Neural crest cell (in vitro differentiated cells): ENCODE measurements around the gene SDK1. TPM values are rescaled to one million over a fixed set of nuclear protein-coding genes. Genes with fewer than 3 reads are reported as not detected.
A peak's percentile ranks its signal among the peaks of the same experiment; 100 is the strongest.

Experiments used
- DNase-seq: peaks from one replicate; pipeline ENCODE4 v3.0.0; 2021; ENCODE audit warnings: low read depth, mixed read lengths, low spot score
- H3K27ac Mint-ChIP-seq: one replicate; pipeline ENCODE4 v1.8.0; 2021; ENCODE audit warnings: mild to moderate bottlenecking, mixed read lengths; ENCODE audit not compliant: unreplicated experiment
- H3K27me3 Mint-ChIP-seq: 2 replicates; pipeline ENCODE4 v1.8.0; 2021; ENCODE audit warnings: low read depth, mild to moderate bottlenecking, mixed read lengths
- H3K36me3 Mint-ChIP-seq: 2 replicates; pipeline ENCODE4 v1.8.0; 2021; ENCODE audit warnings: low read depth, mild to moderate bottlenecking, mixed read lengths
- H3K4me1 Mint-ChIP-seq: 2 replicates; pipeline ENCODE4 v1.8.0; 2021; ENCODE audit warnings: mixed read lengths
- H3K4me3 Mint-ChIP-seq: one replicate; pipeline ENCODE4 v1.8.0; 2021; ENCODE audit warnings: mild to moderate bottlenecking, mixed read lengths
- H3K9me3 Mint-ChIP-seq: 2 replicates; pipeline ENCODE4 v1.8.0; 2021; ENCODE audit warnings: mixed read lengths
- CTCF ChIP-seq: fragments of 200-600 bp; sonication (generic); conservative IDR thresholded peaks from 2 replicates; pipeline ENCODE4 v1.5.0; 2021; ENCODE audit warnings: antibody characterized with exemption, mild to moderate bottlenecking
- total RNA-seq: library from RNA; stranded (reverse); gene quantifications from 2 replicates; pipeline ENCODE4 v1.2.1, GENCODE V29; 2021

The SDK1 gene
- total RNA-seq, 1 donor from 2014 or later: 11.6 TPM

DNA sequence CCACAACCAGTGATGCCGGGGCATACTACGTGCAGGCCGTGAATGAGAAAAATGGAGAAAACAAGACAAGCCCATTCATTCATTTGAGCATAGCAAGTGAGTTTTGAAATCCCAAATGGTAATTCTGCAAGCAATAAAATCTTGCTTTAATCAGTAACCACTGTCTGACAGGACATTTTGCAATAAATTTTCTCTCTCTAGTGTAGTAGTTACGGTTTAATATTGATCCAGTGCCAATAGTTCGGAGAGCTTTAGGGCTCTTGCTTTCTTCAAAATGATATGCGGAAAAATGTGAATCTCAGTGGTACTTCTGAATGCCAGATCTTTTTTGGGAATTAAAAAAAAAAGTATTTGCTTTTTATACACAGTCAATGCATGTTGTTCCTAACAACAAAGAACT, 520.4 kb downstream of the SDK1 start:
- DNase-seq: no peak
- H3K27ac Mint-ChIP-seq: no peak overlapping the region
- H3K4me3 Mint-ChIP-seq: no peak overlapping the region
- H3K9me3 Mint-ChIP-seq: peaks cover 2% of the 10 kb centered on the region
- H3K4me1 Mint-ChIP-seq: peaks cover 4% of the 10 kb centered on the region
- no peaks in the 10 kb centered on the region for H3K27me3 Mint-ChIP-seq
- peaks cover 5% of the 10 kb centered on the region for H3K36me3 Mint-ChIP-seq
- no peak for TF ChIP-seq CTCF

- H3K4me3 Mint-ChIP-seq: no peak overlapping the region
- H3K27ac Mint-ChIP-seq: peak overlapping the region; percentile 35
- peaks cover 4% of the 10 kb centered on the region for H3K4me1 Mint-ChIP-seq
- H3K27me3 Mint-ChIP-seq: no peaks in the 10 kb centered on the region
- no peaks in the 10 kb centered on the region for H3K9me3 Mint-ChIP-seq
- no peak for TF ChIP-seq CTCF
- H3K36me3 Mint-ChIP-seq: peaks cover 5% of the 10 kb centered on the region
- DNase-seq: no peak
Observed at GRCh38 chr7:3825491-3825890, 524.4 kb downstream of the SDK1 start.

- no peak for DNase-seq
- H3K4me3 Mint-ChIP-seq: no peak overlapping the region
- no peaks in the 10 kb centered on the region for H3K36me3 Mint-ChIP-seq
- no peak overlapping the region for H3K27ac Mint-ChIP-seq
- no peaks in the 10 kb centered on the region for H3K9me3 Mint-ChIP-seq
- H3K27me3 Mint-ChIP-seq: no peaks in the 10 kb centered on the region
- TF ChIP-seq CTCF: no peak
- H3K4me1 Mint-ChIP-seq: no peaks in the 10 kb centered on the region
Observed at GRCh38 chr7:3832199-3832598, 531.1 kb downstream of the SDK1 start.

DNA sequence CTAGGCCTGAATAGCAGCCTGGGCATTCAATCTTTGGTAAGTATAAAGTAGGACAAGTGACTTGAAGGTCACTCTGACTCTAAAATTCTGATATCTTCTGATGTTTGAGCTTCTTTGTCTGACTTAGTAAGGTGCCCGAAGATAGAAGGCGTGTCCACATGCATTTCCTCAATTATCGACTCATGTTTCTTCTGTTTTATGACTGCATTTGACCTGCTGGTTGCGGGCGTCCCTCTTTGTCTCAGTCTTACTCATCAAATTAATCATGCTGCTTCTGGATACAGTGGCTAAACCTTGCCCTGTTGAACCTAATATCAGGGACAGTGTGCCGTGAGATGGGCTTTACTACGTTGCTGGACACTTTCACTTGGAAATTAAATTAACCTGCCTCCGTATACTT, 534.1 kb downstream of the SDK1 start:
- TF ChIP-seq CTCF: no peak
- H3K27ac Mint-ChIP-seq: no peak overlapping the region

DNA sequence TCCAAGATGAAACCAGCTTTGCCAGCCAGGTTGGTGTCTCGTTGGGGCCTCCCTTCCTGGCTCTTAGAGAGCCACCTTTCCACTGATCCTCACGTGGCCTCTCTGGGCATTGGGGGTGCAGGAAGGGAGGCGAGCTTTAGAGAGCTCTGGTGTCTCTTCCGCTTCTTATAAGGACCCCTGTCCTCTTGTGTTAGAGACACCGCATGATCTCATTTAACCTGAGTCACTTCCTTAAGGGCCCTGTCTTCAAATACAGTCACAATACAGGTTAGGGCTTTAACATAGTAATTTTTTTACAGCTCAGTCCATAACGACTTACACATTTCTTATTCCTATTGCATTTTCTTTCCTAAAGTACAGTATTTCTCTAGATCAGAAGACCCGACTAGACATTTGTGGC, 535.8 kb downstream of the SDK1 start:
- H3K27me3 Mint-ChIP-seq: no peaks in the 10 kb centered on the region
- no peaks in the 10 kb centered on the region for H3K36me3 Mint-ChIP-seq
- no peaks in the 10 kb centered on the region for H3K9me3 Mint-ChIP-seq
- H3K27ac Mint-ChIP-seq: no peak overlapping the region
- DNase-seq: no peak
- no peak overlapping the region for H3K4me3 Mint-ChIP-seq
- H3K4me1 Mint-ChIP-seq: no peaks in the 10 kb centered on the region
- TF ChIP-seq CTCF: no peak

More for the DNA sequence above, 534.1 kb downstream of the SDK1 start:
- no peak overlapping the region for H3K4me3 Mint-ChIP-seq
- no peaks in the 10 kb centered on the region for H3K4me1 Mint-ChIP-seq
- H3K27me3 Mint-ChIP-seq: no peaks in the 10 kb centered on the region
- no peak for DNase-seq
- H3K9me3 Mint-ChIP-seq: no peaks in the 10 kb centered on the region
- no peaks in the 10 kb centered on the region for H3K36me3 Mint-ChIP-seq
